HG02885 (cell line): ENCODE data around the gene CDC42BPG.

Experiments
- ATAC-seq: cut with Tn5 transposase; IDR thresholded peaks from one replicate; pipeline ENCODE4 v1.9.1; 2021; ENCODE audit warnings: mild to moderate bottlenecking; ENCODE audit not compliant: unreplicated experiment, poor library complexity

Gene CDC42BPG

DNA sequence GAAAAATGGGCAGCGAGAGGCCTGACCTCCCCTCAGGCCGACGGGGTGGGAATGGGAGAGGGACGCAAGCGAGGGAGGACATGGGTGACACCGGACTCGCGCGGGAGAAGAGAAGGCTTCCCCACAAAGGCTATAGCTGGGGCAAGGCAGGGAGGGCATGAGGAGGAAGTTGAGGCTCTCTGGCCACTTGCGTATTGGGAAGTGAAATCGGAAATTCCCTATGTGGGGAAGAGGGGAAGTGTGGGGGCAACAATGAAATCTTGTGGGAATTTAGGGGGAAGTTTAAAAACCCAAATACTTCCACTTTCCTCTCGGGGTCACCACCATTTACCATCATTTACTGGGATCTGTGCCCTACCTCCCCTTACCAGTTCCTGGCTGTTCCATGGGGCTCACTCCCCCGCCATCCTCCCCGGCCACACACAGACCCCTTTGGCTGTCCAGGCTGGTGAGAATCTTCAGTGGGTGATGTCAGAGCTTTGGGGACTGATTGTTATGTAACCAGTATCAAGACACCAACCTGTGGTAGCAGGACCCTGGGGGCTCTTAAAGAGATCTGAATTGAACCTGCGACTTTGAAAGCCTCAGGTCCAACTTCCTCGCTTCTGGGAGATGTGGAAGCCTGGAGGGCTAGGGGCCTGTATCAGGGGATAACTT is 34.9 kb upstream of the CDC42BPG start:
- no peak for ATAC-seq

DNA sequence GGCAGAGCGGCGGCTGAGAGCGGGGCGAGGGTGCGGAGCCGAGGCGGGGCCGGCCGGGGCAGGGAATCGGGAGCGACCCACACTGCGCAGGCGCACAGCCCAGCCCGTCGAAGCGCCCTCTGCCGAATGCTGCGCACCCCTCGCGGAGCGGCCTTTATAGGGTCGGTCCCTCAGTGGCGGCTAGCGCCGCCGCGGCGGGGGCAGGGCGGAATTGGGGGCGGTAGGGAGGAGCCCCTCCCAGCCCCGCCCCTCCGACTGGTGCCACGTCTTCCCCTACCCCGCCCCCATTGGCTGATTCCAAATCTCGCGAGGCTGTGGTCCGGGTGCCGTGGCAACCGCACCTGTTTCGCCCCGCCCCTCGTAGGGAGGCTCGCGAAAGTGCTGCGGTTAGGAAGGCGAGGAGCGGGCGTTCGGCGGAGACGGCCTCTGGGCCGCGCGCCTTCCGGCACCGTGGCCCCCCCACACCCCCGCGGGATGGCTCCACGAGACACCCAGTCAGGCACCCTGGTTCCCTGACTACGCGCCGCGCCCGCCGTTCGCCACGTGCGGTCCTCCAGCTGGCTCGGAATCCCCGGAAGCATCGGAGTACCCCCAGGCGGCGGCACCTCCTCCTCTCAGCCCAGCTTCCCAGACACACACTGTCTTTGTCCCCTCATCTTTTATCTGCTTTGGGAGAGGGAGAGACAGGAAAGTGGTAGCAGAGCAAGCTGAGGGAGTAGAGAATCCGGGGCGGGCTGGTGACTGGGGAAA is 34.2 kb upstream of the CDC42BPG start, which contains the start of gene EHD1:
EHD1 (minus strand) TSS at position 128 of the 750 bp plus-strand sequence. CDS start 157 bp downstream, outside the sequence.
- peak; percentile 77 for ATAC-seq

DNA sequence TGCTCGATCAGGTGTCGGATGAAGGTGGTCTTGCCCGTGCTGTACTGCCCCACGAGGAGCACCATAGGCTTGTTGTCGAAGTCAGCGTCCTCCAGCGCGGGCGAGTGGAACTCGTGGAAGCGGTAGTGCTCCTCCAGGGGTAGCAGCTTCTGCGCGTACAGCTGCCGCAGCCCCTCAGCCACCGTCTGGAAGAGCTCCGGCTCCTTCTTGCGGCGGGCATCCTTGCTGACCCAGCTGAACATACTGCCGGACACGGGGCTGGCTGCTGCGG is 33.7 kb upstream of the CDC42BPG start:
- ATAC-seq: no peak

DNA sequence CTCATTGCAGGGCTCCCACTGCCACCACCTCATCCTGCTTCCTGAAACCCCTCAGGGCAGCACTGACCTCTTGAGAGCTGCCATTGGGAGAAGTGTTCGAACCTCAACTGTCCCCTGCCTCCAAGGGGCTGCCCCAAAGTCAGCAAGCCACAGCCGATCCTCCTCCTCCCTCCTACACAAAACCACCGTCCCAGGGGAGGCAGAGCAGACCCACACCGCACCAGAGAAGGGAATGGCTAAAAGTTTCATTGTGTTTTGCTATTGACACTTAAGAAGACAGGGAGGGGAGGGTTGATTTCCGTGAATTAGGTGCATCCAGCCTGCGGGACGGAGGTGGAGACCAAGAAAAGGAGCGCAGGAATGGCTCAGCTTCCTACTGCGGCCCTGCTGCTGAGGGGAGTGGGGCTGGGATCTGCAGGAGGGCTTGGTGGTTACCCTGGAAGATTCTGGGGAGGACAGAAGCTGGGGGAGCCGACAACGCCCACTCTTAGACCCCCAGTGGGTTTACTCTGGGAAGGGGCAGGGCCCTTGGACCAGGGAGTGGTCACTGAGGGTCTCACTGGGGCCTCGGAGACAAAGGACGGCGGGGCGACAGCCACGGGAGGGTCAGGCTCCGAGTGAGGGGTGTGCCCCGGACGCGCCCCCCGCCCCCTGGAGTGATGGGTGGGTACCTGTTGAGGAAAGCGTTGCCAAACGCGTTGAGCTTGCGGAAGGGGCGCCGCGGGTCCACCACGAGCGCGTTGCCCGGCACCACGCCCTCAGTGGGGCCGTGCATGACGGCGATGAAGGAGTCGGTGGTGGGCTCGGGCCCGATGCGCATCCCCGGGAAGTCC is 33.2 kb upstream of the CDC42BPG start:
- ATAC-seq: peak; percentile 6

DNA sequence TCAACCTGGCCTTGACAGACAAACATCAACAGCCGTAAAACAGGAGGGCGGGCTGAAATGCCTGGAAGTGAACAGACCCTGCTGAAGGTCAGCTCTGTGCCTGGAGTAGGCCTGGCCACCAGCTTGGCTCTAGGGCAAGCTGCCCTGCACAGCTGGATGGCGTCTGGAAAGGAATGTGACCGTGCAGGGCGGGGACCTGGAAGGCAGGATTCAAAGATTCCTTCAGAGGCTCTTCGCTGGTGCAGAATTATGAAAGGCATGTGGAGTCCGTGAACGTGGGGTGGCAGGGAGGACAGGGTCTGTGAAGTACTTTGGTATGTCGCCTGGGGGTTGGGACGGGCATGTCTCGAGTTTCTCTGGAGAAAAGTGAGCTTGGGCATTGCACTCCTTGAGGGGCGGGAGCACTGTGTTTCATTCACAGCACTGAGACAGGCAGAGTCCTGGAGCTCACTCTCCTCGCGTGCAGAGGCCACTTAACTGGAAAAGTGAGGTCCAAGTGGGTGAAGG is 32.4 kb upstream of the CDC42BPG start:
- no peak for ATAC-seq

DNA sequence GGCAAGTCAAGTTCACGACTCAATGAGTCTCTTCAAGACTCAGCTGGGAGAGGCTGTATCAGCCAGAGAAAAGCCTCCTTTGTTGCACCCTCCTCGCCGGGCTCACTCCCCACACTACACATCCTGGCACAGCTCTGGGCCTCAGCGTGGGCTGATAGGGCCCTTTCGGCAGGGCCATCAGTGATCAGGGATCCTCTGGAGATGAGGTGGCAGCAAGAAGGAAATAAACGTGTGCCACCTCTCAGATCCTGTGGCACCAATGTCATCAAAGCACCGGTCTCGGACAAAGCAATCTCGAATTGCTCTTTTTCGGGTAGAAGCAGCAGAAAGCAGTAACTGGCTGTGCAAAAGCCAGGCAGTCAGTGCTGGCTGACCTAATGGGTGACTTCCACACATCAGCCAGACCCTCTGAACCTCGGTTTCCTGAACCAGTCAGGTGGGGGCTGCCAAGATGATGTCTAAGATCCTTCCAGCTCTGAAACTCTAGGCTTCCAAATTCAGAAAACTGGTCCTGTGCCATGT is 31.8 kb upstream of the CDC42BPG start:
- no peak for ATAC-seq

DNA sequence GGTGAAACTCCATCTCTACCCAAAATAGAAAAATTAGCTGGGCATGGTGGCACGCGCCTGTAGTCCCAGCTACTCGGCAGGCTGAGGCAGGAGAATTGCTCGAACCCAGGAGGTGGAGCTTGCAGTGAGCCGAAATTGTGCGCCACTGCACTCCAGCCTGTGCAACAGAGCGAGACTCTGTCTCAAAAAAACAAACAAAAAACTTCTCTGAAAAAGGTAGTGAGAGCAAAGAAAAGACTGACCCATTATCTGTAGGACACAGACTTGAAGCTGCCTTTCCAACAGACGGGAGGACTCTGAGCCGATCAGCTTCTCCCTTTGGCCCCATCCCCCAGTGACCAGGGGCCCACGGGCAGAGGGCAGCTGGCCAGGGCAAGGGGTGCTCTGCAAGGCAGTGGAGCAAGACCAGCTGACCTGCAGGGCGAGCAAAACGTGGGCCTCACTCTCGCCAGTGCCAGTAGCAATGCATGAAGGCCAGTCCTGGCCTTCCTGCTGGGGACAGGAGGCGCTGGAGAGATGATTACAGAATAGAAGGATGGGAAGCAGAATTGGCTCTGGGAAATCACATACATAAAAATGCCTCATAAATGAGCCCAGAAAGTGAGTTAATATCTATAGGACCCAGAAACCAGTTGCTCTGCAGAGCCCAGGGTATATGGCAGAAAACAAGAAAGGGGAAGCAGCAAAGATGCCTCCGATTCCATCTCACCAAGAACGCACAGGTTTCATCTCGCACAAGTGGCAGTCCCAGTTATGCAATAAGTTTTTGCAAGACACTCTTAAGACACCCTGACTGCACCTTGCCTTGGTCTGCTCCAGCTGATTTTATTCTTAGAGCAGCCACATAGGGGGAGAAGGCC is 31.1 kb upstream of the CDC42BPG start:
- ATAC-seq: no peak

DNA sequence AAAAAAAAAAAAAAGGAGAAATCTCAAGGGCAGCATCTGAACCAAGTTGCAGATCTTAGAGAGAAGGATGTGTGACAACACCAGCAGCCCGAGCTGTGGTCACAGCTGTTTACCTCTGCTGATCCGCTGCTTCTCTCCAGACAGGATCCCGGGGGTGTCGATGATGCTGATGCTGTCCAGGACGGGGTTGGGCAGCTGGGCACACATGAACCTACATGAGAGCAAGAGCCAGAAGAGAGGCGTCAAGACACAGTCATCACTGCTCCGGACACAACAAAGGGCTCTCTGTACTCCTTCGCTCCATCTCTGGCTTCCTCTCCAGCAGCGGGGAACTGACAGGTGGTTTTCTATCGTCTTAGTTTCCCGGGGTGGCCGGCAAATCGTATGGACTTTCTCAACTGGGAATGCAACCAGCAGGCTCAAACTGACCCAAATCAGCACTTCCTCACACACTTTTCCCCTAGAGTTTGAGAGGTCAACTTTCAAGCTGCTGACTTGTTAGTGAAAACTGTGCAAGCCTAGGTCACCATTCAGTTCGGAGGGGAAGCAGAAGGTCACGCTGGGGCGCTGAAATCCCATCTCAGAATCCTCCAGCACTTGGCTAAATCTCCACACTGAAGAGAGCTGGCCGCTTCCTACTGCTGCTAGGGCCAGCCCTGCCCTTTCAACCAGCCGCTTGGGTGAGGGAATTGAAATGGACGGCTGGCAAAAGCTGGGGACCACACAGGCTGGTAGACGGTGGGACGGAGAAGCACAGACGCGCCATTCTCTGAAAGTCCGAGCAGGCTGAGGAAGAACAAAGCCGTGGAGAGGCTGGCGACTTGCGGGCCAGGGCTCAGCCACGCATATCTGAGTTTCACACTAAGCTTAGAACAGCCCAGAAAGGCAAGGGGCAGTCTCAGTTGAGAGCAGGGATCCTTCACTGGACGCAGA is 30.1 kb upstream of the CDC42BPG start:
- ATAC-seq: no peak

DNA sequence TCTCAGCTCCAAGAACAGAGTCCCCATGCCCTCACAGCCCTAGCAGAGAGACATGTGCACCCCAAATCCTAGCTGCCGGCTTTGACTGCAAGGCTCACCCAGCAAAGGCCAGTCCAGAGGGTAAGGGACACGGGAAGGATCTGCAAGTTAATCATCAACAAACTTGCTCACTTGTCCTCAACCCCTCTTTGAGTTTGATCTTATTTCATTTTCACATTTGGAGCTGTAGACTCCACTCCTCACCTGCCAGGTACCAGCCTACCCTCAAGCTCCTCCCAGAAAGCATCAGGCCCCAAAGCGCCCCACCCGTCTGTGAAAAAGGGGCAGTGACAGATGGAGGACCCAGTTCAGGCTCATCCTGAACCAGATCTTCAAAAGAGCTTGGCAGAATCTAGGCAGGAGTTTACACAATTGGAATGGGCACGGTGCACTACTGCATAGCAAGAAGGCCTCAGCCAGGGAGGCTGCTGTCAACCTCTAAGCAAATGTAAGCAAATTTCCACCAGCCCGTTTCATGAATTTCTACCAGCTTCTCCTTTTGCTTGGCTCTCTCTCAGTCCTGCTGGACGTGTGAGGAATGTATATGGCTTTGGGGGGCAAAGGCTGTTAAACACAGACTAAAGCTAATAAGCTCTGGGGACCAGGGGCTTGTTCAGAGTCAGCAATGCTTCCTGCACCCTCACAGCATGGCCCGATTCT is 28.5 kb upstream of the CDC42BPG start:
- ATAC-seq: no peak

DNA sequence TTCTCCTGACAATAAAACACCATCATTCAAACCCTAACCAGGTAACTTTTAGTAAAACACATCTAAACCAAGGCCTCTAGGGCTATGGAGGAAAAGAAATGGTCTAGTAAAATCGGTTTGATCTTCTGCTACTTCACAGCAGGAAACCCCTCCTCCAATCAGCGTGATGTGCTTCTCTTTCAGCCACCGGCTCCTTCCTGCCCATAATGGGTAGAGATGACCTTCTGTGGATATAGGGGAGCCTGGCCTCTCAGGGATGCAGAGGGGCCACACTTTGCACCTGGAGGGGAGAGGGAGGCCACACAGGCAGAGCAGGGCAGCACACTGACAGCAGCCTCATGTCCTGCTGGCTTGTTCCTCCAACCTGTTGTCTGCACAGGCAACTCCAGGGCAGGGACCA is 27.0 kb upstream of the CDC42BPG start:
- ATAC-seq: no peak

DNA sequence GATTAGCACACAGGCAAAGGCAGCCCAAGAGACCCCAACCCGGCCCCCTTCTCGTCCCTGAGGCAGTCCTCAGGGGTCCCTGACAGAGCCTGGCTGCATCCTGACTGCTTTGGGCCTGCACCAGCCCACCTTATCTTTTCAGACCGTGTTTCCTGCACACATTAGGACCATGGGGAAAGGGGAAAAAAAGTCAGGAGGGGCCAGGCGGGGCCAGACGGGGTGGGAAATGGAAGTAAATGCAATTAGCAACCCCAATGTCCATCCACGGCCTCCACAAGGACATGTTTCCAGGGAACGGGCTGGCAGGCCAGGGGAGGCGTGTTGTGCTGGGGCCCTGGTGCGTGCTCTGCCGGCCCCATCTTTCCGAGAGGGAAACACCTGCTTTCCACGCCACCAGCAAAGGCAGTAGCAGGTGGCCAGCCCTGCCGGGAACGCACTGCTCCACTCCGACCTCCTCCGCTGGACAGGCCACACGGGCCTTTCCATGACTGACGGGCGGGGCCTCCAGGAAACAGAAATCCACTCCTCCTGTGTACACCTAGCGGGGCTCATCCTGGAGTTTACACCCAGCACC is 26.5 kb upstream of the CDC42BPG start:
- no peak for ATAC-seq

DNA sequence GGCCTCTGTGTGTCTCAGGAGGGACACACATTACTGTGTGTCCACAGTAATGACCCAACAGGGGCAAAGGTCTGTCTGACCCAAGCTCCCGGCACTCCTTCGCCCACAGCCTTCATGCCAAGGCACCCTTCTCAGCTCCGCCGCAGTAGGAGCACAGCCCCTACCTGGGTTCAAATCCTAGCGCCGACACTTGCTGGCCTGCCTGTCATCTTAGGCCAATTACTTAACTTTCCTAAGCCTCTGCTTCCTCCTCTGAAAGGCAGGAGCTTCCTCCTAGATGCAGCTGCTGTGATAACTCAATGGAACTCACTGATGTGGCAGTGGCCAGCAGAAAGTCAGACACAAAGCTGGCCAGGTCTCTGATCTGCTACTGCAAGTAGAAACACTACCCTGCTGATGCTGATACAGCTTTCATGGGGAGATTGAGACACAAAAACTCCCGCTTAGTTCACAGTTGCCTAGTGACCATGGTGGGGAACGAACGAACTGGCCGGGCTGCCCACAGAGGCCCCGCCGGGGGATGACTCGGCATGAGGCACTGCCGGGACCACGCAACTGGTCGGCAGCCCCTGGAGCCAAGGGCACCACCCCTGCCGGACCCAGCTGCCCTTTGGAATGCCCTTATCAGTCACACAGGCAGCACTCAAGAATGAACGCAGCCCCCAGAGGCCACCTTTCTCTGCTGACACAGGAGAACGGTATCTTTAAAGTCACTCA is 25.9 kb upstream of the CDC42BPG start:
- no peak for ATAC-seq

DNA sequence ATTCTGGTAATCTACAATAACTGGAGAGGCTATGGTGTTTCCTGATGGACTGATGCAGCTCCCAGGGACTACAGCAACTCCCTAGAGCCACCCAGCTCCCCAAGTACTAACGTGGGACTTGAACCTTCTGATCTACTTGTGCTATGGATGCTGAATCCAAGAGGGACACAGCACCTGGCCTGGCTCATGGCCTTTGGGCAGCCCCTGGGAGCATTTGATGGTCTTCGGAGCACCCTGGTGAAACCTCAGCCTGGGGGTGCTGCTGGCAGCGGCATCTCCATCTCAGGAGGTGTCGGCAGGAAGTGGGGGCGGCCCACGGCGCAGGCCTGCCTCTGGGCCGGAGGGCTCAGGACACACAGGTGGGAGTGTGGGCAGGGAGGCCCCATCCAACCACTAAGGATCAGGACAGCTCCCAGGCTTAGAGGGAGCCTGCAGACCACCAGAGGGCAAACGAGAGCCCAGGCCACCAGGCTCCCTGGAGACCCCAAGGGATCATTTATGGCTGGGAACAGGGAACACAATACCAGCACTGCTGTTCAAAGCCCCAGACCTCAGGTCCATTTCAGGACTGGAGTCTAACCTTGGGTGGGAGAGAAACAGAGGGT is 25.2 kb upstream of the CDC42BPG start:
- no peak for ATAC-seq

DNA sequence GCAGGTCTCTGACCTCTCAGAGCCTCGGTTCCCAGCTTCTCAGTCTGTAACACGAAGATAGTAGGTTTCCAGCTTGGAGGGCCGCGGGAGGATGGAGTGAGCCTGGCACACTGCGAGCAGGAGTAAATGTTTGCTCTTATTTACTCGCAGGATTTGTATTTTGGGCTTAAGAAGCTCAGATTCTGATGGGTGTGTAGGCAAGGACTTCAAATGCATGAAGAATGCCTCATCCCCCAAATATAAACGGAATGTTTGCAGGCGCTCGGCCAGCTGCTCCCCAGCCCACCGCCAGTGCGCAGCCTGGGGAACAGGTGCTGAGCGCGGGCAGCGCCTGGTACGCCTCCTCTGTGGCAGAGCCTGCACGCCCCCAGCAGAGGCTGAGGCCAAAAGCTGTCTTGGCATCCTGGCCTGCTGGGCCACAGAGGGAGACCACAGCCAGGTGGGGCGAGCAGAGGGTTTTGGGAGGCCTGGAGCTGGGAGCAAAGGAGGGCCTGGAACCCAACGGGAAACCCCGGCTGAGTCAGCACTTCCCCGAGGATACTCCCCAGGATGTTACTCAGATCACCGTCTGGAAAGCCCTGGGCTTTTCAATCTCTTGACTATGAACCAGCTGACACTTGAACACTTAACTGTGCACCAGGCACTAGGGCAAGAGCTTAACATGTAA is 24.6 kb upstream of the CDC42BPG start:
- ATAC-seq: no peak

DNA sequence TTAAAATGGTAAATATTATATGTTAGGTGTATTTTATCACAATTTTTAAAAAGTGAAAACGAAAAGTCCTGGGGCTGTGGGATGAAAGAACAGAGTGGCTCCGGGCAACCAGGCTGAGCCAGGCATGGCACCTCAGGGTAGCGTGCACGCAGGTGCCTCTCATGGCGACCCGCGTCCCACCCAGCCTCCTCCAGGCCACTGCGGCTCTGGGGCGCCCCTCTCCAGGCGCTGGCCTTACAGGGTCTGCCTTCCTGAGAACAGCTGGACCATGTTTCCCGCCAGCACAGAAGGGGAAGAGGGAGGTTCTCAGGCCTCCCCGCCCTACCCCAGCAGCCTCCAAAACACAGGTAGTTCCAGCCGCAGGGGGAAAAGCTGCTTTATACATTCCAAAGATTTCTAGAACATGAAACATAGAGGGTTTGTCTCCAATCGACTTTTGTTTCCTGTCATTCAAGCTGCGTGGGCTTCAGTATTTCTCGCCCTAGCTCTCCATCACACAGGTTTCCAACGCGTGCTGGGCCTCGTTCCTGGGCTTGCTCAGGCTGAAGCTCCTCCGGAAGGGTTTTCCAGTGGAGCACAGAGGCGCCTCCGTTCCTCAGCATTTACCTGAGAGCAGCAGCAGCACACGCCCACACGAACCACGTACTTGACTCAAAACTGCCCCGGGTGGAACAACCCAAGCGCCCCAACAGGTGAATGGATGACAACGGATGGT is 23.5 kb upstream of the CDC42BPG start:
- ATAC-seq: no peak

DNA sequence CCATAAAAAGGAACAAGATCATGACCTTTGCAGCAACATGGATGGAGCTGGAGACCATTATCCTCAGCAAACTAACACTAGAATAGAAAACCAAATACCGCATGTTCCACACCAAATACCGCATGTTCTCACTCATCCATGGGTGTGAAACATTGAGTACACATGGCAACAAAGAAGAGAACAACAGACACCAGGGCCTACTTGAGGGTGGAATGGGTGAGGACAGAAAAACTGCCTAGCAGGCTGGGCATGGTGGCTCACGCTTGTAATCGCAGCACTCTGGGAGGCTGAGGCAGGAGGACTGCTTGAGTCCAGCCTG is 21.7 kb upstream of the CDC42BPG start:
- ATAC-seq: no peak
